ENCODE results near the gene ECE1. TPM values are rescaled to one million over a fixed set of nuclear protein-coding genes. Genes with fewer than 3 reads are reported as not detected.
A peak's percentile ranks its signal among the peaks of the same experiment; 100 is the strongest.

The ECE1 gene
- total and polyA plus RNA-seq, 4 donors, result 12.1 to 155 (median 123) TPM

GRCh38 chr1:21263653-21264225 is 26.5 kb downstream of the ECE1 start:
- no peak for DNase-seq
- Histone ChIP-seq H3K4me3 (ENCODE audit: low read length in 2 of 2) (no peak overlapping the region), H3K27ac (ENCODE audit: low read depth in 1 of 2, low read length in 2 of 2) (peak overlapping the region in 1 of 2 donors; percentile 83), H3K4me1 (ENCODE audit: control insufficient read depth in 1 of 2, insufficient read depth in 2 of 2, low read length in 2 of 2) (no peaks in the 10 kb centered on the region), H3K27me3 (ENCODE audit: control insufficient read depth in 1 of 2, insufficient read depth in 2 of 2, low read length in 1 of 2) (no peaks in the 10 kb centered on the region), H3K36me3 (ENCODE audit: control insufficient read depth in 1 of 2, insufficient read depth in 2 of 2, low read length in 1 of 2) (no peaks in the 10 kb centered on the region), H3K9me3 (ENCODE audit: control insufficient read depth, low read length) (no peaks in the 10 kb centered on the region)
- intact Hi-C loops (cut with DNase I), result loop anchor here in 1 of 2 donors (2.0 kb wide), 1 partner anchor 81 kb away; no protein-coding TSS in a partner anchor
- WGBS, 2 donors, result 93 to 94% methylated on average over 11 of the region's 11 CpGs
- no peak for ATAC-seq (ENCODE audit: low FRiP score)

GRCh38 chr1:21263052-21263429 is 27.2 kb downstream of the ECE1 start:
- H3K4me1 ChIP-seq (ENCODE audit: control insufficient read depth in 1 of 2, insufficient read depth in 2 of 2, low read length in 2 of 2), result no peaks in the 10 kb centered on the region
- H3K36me3 ChIP-seq (ENCODE audit: control insufficient read depth in 1 of 2, insufficient read depth in 2 of 2, low read length in 1 of 2), result no peaks in the 10 kb centered on the region
- H3K27me3 ChIP-seq (ENCODE audit: control insufficient read depth in 1 of 2, insufficient read depth in 2 of 2, low read length in 1 of 2), result no peaks in the 10 kb centered on the region
- ATAC-seq (ENCODE audit: low FRiP score) (no peak), DNase-seq (no peak)
- H3K27ac ChIP-seq (ENCODE audit: low read depth in 1 of 2, low read length in 2 of 2), result peak overlapping the region; percentile 80 to 90
- WGBS, 2 donors, result 59 to 61% methylated on average over 10 of the region's 10 CpGs
- no peak overlapping the region for H3K4me3 ChIP-seq (ENCODE audit: low read length in 2 of 2)
- H3K9me3 ChIP-seq (ENCODE audit: control insufficient read depth, low read length), result no peaks in the 10 kb centered on the region
- intact Hi-C loops (cut with DNase I), result loop anchor here in 1 of 2 donors (2.0 kb wide), 1 partner anchor 82 kb away; no protein-coding TSS in a partner anchor

GRCh38 chr1:21262293-21263051 is 27.8 kb downstream of the ECE1 start:
- H3K36me3 ChIP-seq (ENCODE audit: control insufficient read depth in 1 of 2, insufficient read depth in 2 of 2, low read length in 1 of 2), result peaks cover 0 to under 1% of the 10 kb centered on the region in 2 donors
- no peaks in the 10 kb centered on the region for H3K4me1 ChIP-seq (ENCODE audit: control insufficient read depth in 1 of 2, insufficient read depth in 2 of 2, low read length in 2 of 2)
- peak overlapping the region; percentile 90 to 93 for H3K27ac ChIP-seq (ENCODE audit: low read depth in 1 of 2, low read length in 2 of 2)
- H3K4me3 ChIP-seq (ENCODE audit: low read length in 2 of 2), result no peak overlapping the region
- no peaks in the 10 kb centered on the region for H3K9me3 ChIP-seq (ENCODE audit: control insufficient read depth, low read length)
- DNase-seq, result peak; percentile 86 to 93
- intact Hi-C loops (cut with DNase I), result loop anchor here in 1 of 2 donors (2.0 kb wide), 1 partner anchor 82 kb away; no protein-coding TSS in a partner anchor
- peak; percentile 81 for ATAC-seq (ENCODE audit: low FRiP score)
- H3K27me3 ChIP-seq (ENCODE audit: control insufficient read depth in 1 of 2, insufficient read depth in 2 of 2, low read length in 1 of 2), result no peaks in the 10 kb centered on the region
- WGBS, 2 donors, result 2 to 6% methylated on average over 23 of the region's 23 CpGs

- H3K9me3 ChIP-seq (ENCODE audit: control insufficient read depth, low read length), result no peaks in the 10 kb centered on the region
- intact Hi-C loops (cut with DNase I), result loop anchor here (2.0 kb wide), 2 partner anchors 77 to 83 kb away; no protein-coding TSS in a partner anchor
- no peaks in the 10 kb centered on the region for H3K4me1 ChIP-seq (ENCODE audit: control insufficient read depth in 1 of 2, insufficient read depth in 2 of 2, low read length in 2 of 2)
- peak overlapping the region; percentile 90 to 94 for H3K27ac ChIP-seq (ENCODE audit: low read depth in 1 of 2, low read length in 2 of 2)
- 14 to 15% methylated on average over 20 of the region's 20 CpGs for WGBS, 2 donors
- ATAC-seq (ENCODE audit: low FRiP score), result peak; percentile 91
- peak; percentile 88 to 91 for DNase-seq
- no peak overlapping the region for H3K4me3 ChIP-seq (ENCODE audit: low read length in 2 of 2)
- no peaks in the 10 kb centered on the region for H3K27me3 ChIP-seq (ENCODE audit: control insufficient read depth in 1 of 2, insufficient read depth in 2 of 2, low read length in 1 of 2)
- H3K36me3 ChIP-seq (ENCODE audit: control insufficient read depth in 1 of 2, insufficient read depth in 2 of 2, low read length in 1 of 2), result peaks cover 1 to 3% of the 10 kb centered on the region in 2 donors
These were observed 28.5 kb downstream of the ECE1 start for GRCh38 chr1:21261551-21262292.

GRCh38 chr1:21260405-21261125 is 29.7 kb downstream of the ECE1 start:
- peaks cover 2 to 3% of the 10 kb centered on the region in 2 donors for H3K36me3 ChIP-seq (ENCODE audit: control insufficient read depth in 1 of 2, insufficient read depth in 2 of 2, low read length in 1 of 2)
- peak overlapping the region; percentile 90 to 94 for H3K27ac ChIP-seq (ENCODE audit: low read depth in 1 of 2, low read length in 2 of 2)
- H3K4me3 ChIP-seq (ENCODE audit: low read length in 2 of 2), result no peak overlapping the region
- H3K9me3 ChIP-seq (ENCODE audit: control insufficient read depth, low read length), result no peaks in the 10 kb centered on the region
- DNase-seq, result no peak
- no peaks in the 10 kb centered on the region for H3K4me1 ChIP-seq (ENCODE audit: control insufficient read depth in 1 of 2, insufficient read depth in 2 of 2, low read length in 2 of 2)
- intact Hi-C loops (cut with DNase I), result loop anchor here in 1 of 2 donors (2.0 kb wide), 1 partner anchor 78 kb away; no protein-coding TSS in a partner anchor
- 22 to 25% methylated on average over 22 of the region's 22 CpGs for WGBS, 2 donors
- no peaks in the 10 kb centered on the region for H3K27me3 ChIP-seq (ENCODE audit: control insufficient read depth in 1 of 2, insufficient read depth in 2 of 2, low read length in 1 of 2)
- no peak for ATAC-seq (ENCODE audit: low FRiP score)

- H3K36me3 ChIP-seq (ENCODE audit: control insufficient read depth in 1 of 2, insufficient read depth in 2 of 2, low read length in 1 of 2), result peaks cover 2 to 3% of the 10 kb centered on the region in 2 donors
- no peaks in the 10 kb centered on the region for H3K27me3 ChIP-seq (ENCODE audit: control insufficient read depth in 1 of 2, insufficient read depth in 2 of 2, low read length in 1 of 2)
- WGBS, 2 donors, result 56 to 65% methylated on average over 5 of the region's 5 CpGs
- H3K9me3 ChIP-seq (ENCODE audit: control insufficient read depth, low read length), result no peaks in the 10 kb centered on the region
- H3K27ac ChIP-seq (ENCODE audit: low read depth in 1 of 2, low read length in 2 of 2), result no peak overlapping the region
- ATAC-seq (ENCODE audit: low FRiP score), result no peak
- no peak for DNase-seq
- no peaks in the 10 kb centered on the region for H3K4me1 ChIP-seq (ENCODE audit: control insufficient read depth in 1 of 2, insufficient read depth in 2 of 2, low read length in 2 of 2)
- no peak overlapping the region for H3K4me3 ChIP-seq (ENCODE audit: low read length in 2 of 2)
- intact Hi-C loops (cut with DNase I), result loop anchor here in 1 of 2 donors (2.0 kb wide), 1 partner anchor 79 kb away; no protein-coding TSS in a partner anchor
These were observed 30.8 kb downstream of the ECE1 start for GRCh38 chr1:21259316-21260076.

- intact Hi-C loops (cut with DNase I), result no loop called here
- DNase-seq, result no peak
- no peak for ATAC-seq (ENCODE audit: low FRiP score)
- H3K36me3 ChIP-seq (ENCODE audit: control insufficient read depth in 1 of 2, insufficient read depth in 2 of 2, low read length in 1 of 2), result peaks cover 2 to 3% of the 10 kb centered on the region in 2 donors
- no peaks in the 10 kb centered on the region for H3K4me1 ChIP-seq (ENCODE audit: control insufficient read depth in 1 of 2, insufficient read depth in 2 of 2, low read length in 2 of 2)
- 91% methylated on average over 22 of the region's 22 CpGs for WGBS, 2 donors
- no peak overlapping the region for H3K27ac ChIP-seq (ENCODE audit: low read depth in 1 of 2, low read length in 2 of 2)
- no peak overlapping the region for H3K4me3 ChIP-seq (ENCODE audit: low read length in 2 of 2)
- no peaks in the 10 kb centered on the region for H3K27me3 ChIP-seq (ENCODE audit: control insufficient read depth in 1 of 2, insufficient read depth in 2 of 2, low read length in 1 of 2)
- H3K9me3 ChIP-seq (ENCODE audit: control insufficient read depth, low read length), result no peaks in the 10 kb centered on the region
These were observed 31.7 kb downstream of the ECE1 start for GRCh38 chr1:21258331-21259134.
